AG10803 (cell line): ENCODE data around the gene ZCCHC7.
A peak's percentile ranks its signal among the peaks of the same experiment; 100 is the strongest.

Source experiments
- DNase-seq: peaks from one replicate; pipeline ENCODE4 v3.0.0; 2010; ENCODE audit warnings: low read depth
- H3K4me3 ChIP-seq: 2 replicates; pipeline ENCODE4 v1.5.1; 2011; ENCODE audit warnings: mild to moderate bottlenecking, low read length, control low read depth
- TF ChIP-seq, protein P1 (sequence below): conservative IDR thresholded peaks from 2 replicates; pipeline ENCODE4 v1.5.1; 2011; ENCODE audit warnings: mild to moderate bottlenecking, low read length, control low read depth, inconsistent platforms

Gene ZCCHC7

DNA sequence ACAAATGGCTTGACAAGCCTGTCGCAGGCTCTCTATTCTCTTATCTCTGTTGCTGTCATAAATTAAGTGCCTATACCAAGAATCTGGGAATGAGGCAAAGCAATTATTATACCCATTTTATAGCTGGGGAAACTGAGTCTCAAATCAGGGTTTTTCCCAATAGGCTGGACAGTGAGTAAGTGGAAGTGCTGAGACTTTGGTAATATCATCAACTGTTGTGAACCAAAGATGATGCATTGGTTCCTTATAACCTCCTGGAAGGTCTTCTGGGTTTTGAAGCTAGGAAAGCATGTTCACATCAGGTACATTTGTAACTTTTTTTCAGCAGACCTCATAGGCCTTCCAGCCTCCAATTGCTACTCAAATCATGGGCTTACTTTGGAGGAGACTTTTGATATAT lies 25.6 kb upstream of the ZCCHC7 start:
- H3K4me3 ChIP-seq = no peak overlapping the region
- no peak for DNase-seq
- TF ChIP-seq, protein P1, sequence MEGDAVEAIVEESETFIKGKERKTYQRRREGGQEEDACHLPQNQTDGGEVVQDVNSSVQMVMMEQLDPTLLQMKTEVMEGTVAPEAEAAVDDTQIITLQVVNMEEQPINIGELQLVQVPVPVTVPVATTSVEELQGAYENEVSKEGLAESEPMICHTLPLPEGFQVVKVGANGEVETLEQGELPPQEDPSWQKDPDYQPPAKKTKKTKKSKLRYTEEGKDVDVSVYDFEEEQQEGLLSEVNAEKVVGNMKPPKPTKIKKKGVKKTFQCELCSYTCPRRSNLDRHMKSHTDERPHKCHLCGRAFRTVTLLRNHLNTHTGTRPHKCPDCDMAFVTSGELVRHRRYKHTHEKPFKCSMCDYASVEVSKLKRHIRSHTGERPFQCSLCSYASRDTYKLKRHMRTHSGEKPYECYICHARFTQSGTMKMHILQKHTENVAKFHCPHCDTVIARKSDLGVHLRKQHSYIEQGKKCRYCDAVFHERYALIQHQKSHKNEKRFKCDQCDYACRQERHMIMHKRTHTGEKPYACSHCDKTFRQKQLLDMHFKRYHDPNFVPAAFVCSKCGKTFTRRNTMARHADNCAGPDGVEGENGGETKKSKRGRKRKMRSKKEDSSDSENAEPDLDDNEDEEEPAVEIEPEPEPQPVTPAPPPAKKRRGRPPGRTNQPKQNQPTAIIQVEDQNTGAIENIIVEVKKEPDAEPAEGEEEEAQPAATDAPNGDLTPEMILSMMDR = no peak

- no peak overlapping the region for H3K4me3 ChIP-seq
- TF ChIP-seq, protein P1 = no peak
- DNase-seq = no peak
These were observed 23.7 kb upstream of the ZCCHC7 start for GRCh38 chr9:37096628-37097027.

DNA sequence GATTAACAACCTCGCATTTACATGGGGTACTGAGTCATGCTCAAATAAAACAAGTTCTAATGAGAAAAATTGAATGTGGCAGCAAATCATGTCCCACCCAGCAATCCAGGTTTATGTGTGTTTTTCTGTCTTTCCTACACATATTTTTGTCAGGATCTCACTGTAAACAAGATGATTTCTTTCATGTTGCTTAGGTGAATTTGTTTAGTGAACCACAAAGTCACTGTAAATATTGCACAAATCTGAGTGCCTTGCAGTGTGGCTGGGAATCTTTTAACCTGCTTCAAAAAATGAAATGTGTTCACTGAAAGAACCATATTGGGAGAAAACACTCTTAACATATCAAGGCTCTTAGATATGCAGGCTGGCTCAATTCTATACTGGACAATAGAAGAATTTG lies 23.1 kb upstream of the ZCCHC7 start:
- TF ChIP-seq, protein P1 = no peak
- H3K4me3 ChIP-seq = no peak overlapping the region
- DNase-seq = no peak

GRCh38 chr9:37100327-37100726 lies 20.0 kb upstream of the ZCCHC7 start:
- H3K4me3 ChIP-seq = no peak overlapping the region
- TF ChIP-seq, protein P1 = no peak
- no peak for DNase-seq

- TF ChIP-seq, protein P1 = no peak
- H3K4me3 ChIP-seq = no peak overlapping the region
- DNase-seq = no peak
These were observed 19.6 kb upstream of the ZCCHC7 start for GRCh38 chr9:37100741-37101140.

- H3K4me3 ChIP-seq = no peak overlapping the region
- DNase-seq = no peak
- TF ChIP-seq, protein P1 = no peak
These were observed 17.9 kb upstream of the ZCCHC7 start for GRCh38 chr9:37102486-37102885.

GRCh38 chr9:37104183-37104889 lies 16.0 kb upstream of the ZCCHC7 start:
- TF ChIP-seq, protein P1 = no peak
- DNase-seq = peak; percentile 78
- H3K4me3 ChIP-seq = no peak overlapping the region
